Thyroid gland (tissue), 4 donors: ENCODE data around the gene CDHR2.

Experiments used
- CTCF ChIP-seq, 6 experiments: fragments of 200-600 bp in 3 of 6; fragments of 450-650 bp in 3 of 6; sonication (generic) in 3 of 6; IDR thresholded peaks; one replicate each; pipeline ENCODE4 v1.5.1; 2016 to 2019; ENCODE audit warnings: antibody characterized with exemption in 6 of 6, mild to moderate bottlenecking in 2 of 6, inconsistent platforms in 1 of 6, moderate library complexity in 1 of 6
- POLR2A ChIP-seq, 2 donors: fragments of 450-650 bp; IDR thresholded peaks; one replicate each; pipeline ENCODE4 v1.6.1; 2017; ENCODE audit warnings: antibody characterized with exemption in 2 of 2, mild to moderate bottlenecking in 2 of 2, moderate library complexity in 1 of 2

- TF ChIP-seq CTCF (IDR thresholded peaks at IDR 0.05) (no peak), POLR2A (IDR thresholded peaks at IDR 0.05) (no peak)
Observed at GRCh38 chr5:176639981-176640380, 90.8 kb downstream of the CDHR2 start.
